HepG2 (cell line): ENCODE data around the gene MSANTD1. TPM values are rescaled to one million over a fixed set of nuclear protein-coding genes. Genes with fewer than 3 reads are reported as not detected.
A peak's percentile ranks its signal among the peaks of the same experiment; 100 is the strongest.

Source experiments
- GATA4 ChIP-seq: sonication (generic); IDR thresholded peaks from 2 replicates; pipeline ENCODE4 v1.6.1; 2016; ENCODE audit warnings: antibody characterized with exemption, low read depth, borderline replicate concordance
- HNF4A ChIP-seq: sonication (generic); formaldehyde crosslinking; IDR thresholded peaks from 2 replicates; pipeline ENCODE4 v1.4.0; 2020; ENCODE audit warnings: missing genetic modification reagents
- PHF20 ChIP-seq: sonication (generic); formaldehyde crosslinking; IDR thresholded peaks from 2 replicates; pipeline ENCODE4 v1.5.0; 2020; ENCODE audit warnings: mild to moderate bottlenecking, missing genetic modification reagents
- PHF21A ChIP-seq: sonication (generic); formaldehyde crosslinking; IDR thresholded peaks from 2 replicates; pipeline ENCODE4 v1.5.0; 2020; ENCODE audit warnings: mild to moderate bottlenecking, missing genetic modification reagents
- PPARG ChIP-seq: conservative IDR thresholded peaks from 2 replicates; pipeline ENCODE4 v1.6.1; 2016; ENCODE audit warnings: missing biosample characterization, missing genetic modification reagents
- REL ChIP-seq: sonication (generic); formaldehyde crosslinking; conservative IDR thresholded peaks from 2 replicates; pipeline ENCODE4 v1.8.0; 2022; ENCODE audit warnings: mild to moderate bottlenecking, missing genetic modification reagents, moderate library complexity
- REPIN1 ChIP-seq: sonication (generic); formaldehyde crosslinking; IDR thresholded peaks from 2 replicates; pipeline ENCODE4 v1.8.0; 2022; ENCODE audit warnings: missing genetic modification reagents, low read depth, mild to moderate bottlenecking, borderline replicate concordance
- STAT5B ChIP-seq: sonication (generic); formaldehyde crosslinking; IDR thresholded peaks from 2 replicates; pipeline ENCODE4 v1.4.0; 2020; ENCODE audit warnings: missing genetic modification reagents
- ZBTB7B ChIP-seq: sonication (generic); formaldehyde crosslinking; IDR thresholded peaks from 2 replicates; pipeline ENCODE4 v1.4.0; 2020; ENCODE audit warnings: missing genetic modification reagents
- ZFP36L1 ChIP-seq: sonication (generic); formaldehyde crosslinking; IDR thresholded peaks from 2 replicates; pipeline ENCODE4 v1.8.0; 2022; ENCODE audit warnings: mild to moderate bottlenecking, missing genetic modification reagents, moderate library complexity
- ZFP37 ChIP-seq: sonication (generic); formaldehyde crosslinking; IDR thresholded peaks from 2 replicates; pipeline ENCODE4 v1.4.0; 2020; ENCODE audit warnings: missing genetic modification reagents, borderline replicate concordance
- ZMAT3 ChIP-seq: sonication (generic); formaldehyde crosslinking; conservative IDR thresholded peaks from 2 replicates; pipeline ENCODE4 v1.7.0; 2021; ENCODE audit warnings: missing genetic modification reagents
- ZNF10 ChIP-seq: sonication (generic); formaldehyde crosslinking; IDR thresholded peaks from 2 replicates; pipeline ENCODE4 v1.4.0; 2020; ENCODE audit warnings: mild to moderate bottlenecking, low read depth, missing genetic modification reagents, borderline replicate concordance
- ZNF317 ChIP-seq: sonication (generic); formaldehyde crosslinking; IDR thresholded peaks from 2 replicates; pipeline ENCODE4 v1.5.0; 2020; ENCODE audit warnings: mild to moderate bottlenecking, missing genetic modification reagents
- ZNF501 ChIP-seq: sonication (generic); formaldehyde crosslinking; IDR thresholded peaks from 2 replicates; pipeline ENCODE4 v1.5.1; 2020; ENCODE audit warnings: mild to moderate bottlenecking, moderate library complexity, missing genetic modification reagents
- ZNF530 ChIP-seq: sonication (generic); formaldehyde crosslinking; IDR thresholded peaks from 2 replicates; pipeline ENCODE4 v1.5.0; 2020; ENCODE audit warnings: low read depth, mild to moderate bottlenecking, missing genetic modification reagents
- ZSCAN12 ChIP-seq: sonication (generic); formaldehyde crosslinking; IDR thresholded peaks from 2 replicates; pipeline ENCODE4 v1.9.0; 2021; ENCODE audit warnings: mild to moderate bottlenecking, missing genetic modification reagents
- polyA plus RNA-seq, 8 experiments: library from polyadenylated mRNA; depleted of rRNA in 3 of 8; stranded (reverse) in 7 of 8; unstranded in 1 of 8; fragments of >200 nt; fragmentation: Illumina TruSeq in 4 of 8; extraction: Trizol in 4 of 8; gene quantifications; 2 replicates each; pipeline versions ENCODE4 v1.2.1 to v1.2.3, GENCODE V29; 2011 to 2016; ENCODE audit warnings: low read depth in 4 of 8, missing spikeins in 1 of 8, mixed read lengths in 1 of 8; ENCODE audit not compliant: insufficient read depth in 1 of 8
- total RNA-seq, 5 experiments: library from RNA; depleted of rRNA; stranded (reverse); fragments of >200 nt; fragmentation: Illumina TruSeq; extraction: Trizol; gene quantifications; 2 replicates each; pipeline ENCODE4 v1.2.3, GENCODE V29; 2016; ENCODE audit warnings: low read depth in 1 of 5
- TF ChIP-seq, protein P1 (sequence below): fragments of 450-650 bp; IDR thresholded peaks from 2 replicates; pipeline ENCODE4 v1.6.1; 2017
- TF ChIP-seq, protein P2 (sequence below): sonication (generic); formaldehyde crosslinking; IDR thresholded peaks from 2 replicates; pipeline ENCODE4 v1.9.0; 2021; ENCODE audit warnings: missing genetic modification reagents, borderline replicate concordance
- TF ChIP-seq, protein P3 (sequence below): sonication (generic); formaldehyde crosslinking; IDR thresholded peaks from 2 replicates; pipeline ENCODE4 v1.8.0; 2023; ENCODE audit warnings: mild to moderate bottlenecking, missing genetic modification reagents

The MSANTD1 gene
- total and polyA plus RNA-seq, 2 of the 13 experiments (the other 11 are each of a cell fraction or from before 2014, with no cell fraction given) = 0.22 to 0.40 TPM

DNA sequence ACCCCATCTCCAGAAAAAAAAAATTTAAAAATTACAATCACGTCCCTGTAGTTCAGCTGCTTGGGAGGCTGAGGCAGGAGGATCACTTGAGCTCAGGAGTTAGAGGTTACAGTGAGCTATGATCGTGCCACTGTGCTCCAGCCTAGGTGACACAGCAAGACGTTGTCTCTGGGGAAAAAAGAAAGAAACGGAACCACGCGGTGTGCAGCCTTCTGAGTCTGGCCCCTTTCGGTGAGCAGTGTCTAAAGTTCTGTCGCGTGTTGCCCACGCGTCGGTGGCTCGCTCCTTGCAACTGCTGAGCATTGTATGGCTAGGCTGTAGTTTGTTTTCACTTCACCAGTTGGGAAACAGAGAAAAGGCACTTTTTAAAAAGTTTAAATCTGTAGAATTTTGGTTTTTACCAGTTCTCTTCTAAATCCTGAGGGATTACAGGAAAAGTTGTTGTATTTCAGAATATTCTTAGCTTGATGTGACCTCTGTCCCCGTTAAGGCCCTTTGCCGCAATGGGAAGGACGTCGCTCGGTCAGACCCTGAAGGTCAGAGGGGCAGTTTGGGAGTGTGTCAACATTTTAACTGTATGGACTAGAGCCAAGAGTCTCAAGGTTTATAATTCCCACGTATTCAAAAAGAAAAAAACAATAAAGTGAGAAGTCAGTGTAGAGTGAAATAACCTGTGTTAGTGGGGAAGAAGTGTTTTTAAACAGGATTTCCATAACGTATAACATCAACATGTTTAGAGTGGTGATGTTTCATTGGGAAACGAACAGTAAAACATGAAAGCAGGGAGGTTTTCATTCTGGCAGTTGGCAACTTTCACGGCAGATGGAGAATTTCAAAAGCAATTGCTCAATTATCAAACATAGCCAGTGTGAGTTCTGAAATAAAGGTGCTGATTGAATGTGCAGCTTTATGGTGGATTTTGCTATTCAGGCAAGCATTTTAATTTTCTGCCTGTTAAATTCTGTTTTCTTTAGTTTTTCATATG, 45.8 kb upstream of the MSANTD1 start (continued):
- TF ChIP-seq ZNF501 (peak; percentile 22; the same call in 1 of the 2 replicates), ZNF10 (CRISPR knock-in tag) (no peak), PHF21A (CRISPR knock-in tag) (0 out of 2 replicates have a peak, but pooled peaks have one; percentile 24), REL (CRISPR knock-in tag) (no peak), REPIN1 (CRISPR knock-in tag) (no peak), PPARG (CRISPR knock-in tag) (peak; percentile 97), ZFP37 (no peak), ZMAT3 (CRISPR knock-in tag) (no peak), GATA4 (no peak), ZBTB7B (CRISPR knock-in tag) (no peak), HNF4A (CRISPR knock-in tag) (peak; percentile 72), ZNF530 (CRISPR knock-in tag) (no peak), ZSCAN12 (CRISPR knock-in tag) (no peak), PHF20 (no peak), STAT5B (no peak), ZFP36L1 (CRISPR knock-in tag) (no peak), ZNF317 (CRISPR knock-in tag) (no peak)
- TF ChIP-seq, protein P1, sequence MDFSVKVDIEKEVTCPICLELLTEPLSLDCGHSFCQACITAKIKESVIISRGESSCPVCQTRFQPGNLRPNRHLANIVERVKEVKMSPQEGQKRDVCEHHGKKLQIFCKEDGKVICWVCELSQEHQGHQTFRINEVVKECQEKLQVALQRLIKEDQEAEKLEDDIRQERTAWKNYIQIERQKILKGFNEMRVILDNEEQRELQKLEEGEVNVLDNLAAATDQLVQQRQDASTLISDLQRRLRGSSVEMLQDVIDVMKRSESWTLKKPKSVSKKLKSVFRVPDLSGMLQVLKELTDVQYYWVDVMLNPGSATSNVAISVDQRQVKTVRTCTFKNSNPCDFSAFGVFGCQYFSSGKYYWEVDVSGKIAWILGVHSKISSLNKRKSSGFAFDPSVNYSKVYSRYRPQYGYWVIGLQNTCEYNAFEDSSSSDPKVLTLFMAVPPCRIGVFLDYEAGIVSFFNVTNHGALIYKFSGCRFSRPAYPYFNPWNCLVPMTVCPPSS = no peak
- TF ChIP-seq, protein P2, sequence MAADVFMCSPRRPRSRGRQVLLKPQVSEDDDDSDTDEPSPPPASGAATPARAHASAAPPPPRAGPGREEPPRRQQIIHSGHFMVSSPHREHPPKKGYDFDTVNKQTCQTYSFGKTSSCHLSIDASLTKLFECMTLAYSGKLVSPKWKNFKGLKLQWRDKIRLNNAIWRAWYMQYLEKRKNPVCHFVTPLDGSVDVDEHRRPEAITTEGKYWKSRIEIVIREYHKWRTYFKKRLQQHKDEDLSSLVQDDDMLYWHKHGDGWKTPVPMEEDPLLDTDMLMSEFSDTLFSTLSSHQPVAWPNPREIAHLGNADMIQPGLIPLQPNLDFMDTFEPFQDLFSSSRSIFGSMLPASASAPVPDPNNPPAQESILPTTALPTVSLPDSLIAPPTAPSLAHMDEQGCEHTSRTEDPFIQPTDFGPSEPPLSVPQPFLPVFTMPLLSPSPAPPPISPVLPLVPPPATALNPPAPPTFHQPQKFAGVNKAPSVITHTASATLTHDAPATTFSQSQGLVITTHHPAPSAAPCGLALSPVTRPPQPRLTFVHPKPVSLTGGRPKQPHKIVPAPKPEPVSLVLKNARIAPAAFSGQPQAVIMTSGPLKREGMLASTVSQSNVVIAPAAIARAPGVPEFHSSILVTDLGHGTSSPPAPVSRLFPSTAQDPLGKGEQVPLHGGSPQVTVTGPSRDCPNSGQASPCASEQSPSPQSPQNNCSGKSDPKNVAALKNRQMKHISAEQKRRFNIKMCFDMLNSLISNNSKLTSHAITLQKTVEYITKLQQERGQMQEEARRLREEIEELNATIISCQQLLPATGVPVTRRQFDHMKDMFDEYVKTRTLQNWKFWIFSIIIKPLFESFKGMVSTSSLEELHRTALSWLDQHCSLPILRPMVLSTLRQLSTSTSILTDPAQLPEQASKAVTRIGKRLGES (CRISPR knock-in tag) = no peak
- TF ChIP-seq, protein P3, sequence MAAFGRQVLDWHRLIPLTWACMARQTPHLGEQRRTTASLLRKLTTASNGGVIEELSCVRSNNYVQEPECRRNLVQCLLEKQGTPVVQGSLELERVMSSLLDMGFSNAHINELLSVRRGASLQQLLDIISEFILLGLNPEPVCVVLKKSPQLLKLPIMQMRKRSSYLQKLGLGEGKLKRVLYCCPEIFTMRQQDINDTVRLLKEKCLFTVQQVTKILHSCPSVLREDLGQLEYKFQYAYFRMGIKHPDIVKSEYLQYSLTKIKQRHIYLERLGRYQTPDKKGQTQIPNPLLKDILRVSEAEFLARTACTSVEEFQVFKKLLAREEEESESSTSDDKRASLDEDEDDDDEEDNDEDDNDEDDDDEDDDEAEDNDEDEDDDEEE (CRISPR knock-in tag) = no peak
